Fibroblast of the aortic adventitia (primary cell): Measurements from ENCODE around the gene IL4R. TPM values are rescaled to one million over a fixed set of nuclear protein-coding genes. Genes with fewer than 3 reads are reported as not detected.
"Not testable (repeated sequence)": the region's sequence is repeated elsewhere in the genome, so short reads cannot be mapped to it uniquely, and the experiment has no call there.

Experiments
- DNase-seq: peaks from one replicate; pipeline ENCODE4 v3.0.0-alpha.2; 2010; ENCODE audit warnings: low read depth
- H3K4me3 ChIP-seq: 2 replicates; pipeline ENCODE4 v1.5.1; 2011; ENCODE audit warnings: low read depth, mild to moderate bottlenecking, control low read depth, low read length, moderate library complexity
- CTCF ChIP-seq: IDR thresholded peaks from 2 replicates; pipeline ENCODE4 v1.5.1; 2011; ENCODE audit warnings: mild to moderate bottlenecking, low read length, control low read depth, inconsistent platforms; ENCODE audit not compliant: insufficient read depth
- total RNA-seq: library from RNA; depleted of rRNA; stranded (reverse); fragments of >200 nt; gene quantifications from 2 replicates; pipeline ENCODE4 v1.2.3, GENCODE V29; 2012; ENCODE audit warnings: low replicate concordance

IL4R gene
- total RNA-seq, 1 donor: 25.6 TPM

GRCh38 chr16:27328937-27329336, 15.2 kb downstream of the IL4R start:
- no peak overlapping the region for H3K4me3 ChIP-seq
- no peak for DNase-seq
- no peak for TF ChIP-seq CTCF

DNA sequence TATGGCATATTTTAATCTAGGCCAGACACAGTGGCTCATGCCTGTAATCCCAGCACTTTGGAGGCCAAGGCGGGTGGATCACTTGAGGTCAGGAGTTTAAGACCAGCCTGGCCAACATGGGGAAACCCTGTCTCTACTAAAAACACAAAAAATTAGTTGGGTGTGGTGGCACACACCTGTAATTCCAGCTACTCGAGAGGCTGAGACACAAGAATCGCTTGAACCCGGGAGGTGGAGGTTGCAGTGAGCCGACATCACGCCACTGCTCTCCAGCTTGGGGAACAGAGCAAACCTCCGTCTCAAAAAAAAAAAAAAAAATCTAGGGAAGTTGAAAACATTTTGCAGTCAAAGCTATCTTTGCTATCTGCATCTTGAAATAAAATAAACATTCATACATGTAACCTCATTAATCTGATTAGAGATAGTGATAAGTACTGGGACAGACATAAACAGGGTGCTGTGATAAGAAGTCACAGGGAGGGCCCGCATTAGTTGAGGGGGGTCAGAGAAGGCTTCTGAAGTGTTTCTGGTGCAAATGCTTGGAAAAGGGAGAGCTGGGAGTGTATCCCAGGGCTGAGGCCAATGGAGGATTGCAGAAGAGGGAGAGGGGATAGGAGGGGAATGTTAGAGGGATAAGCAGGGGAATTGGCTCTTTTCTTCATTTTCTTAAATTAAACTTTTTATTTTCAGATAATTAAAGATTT, 15.8 kb downstream of the IL4R start:
- peak; percentile 70 for DNase-seq

DNA sequence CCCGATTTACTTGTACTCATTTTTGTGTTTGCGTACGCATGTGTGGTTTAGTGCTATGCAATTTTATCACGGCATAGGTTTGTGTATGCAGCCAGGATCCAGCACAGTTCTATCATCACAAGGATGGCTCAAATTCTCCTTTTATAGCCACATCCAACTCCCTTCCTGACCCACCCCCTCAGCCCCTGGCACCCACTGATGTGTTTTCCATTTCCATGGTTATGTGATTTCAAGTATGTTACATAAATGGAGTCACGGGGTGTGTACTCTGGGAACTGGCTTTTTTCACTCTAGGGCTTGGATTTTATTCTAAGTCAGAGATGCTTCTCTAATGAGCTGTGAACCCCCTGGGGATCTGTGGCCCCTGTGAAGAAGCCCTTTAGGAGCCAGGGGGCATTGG, 16.8 kb downstream of the IL4R start:
- no peak overlapping the region for H3K4me3 ChIP-seq
- DNase-seq: peak; percentile 98
- TF ChIP-seq CTCF: no peak

More for the DNA sequence above, 15.8 kb downstream of the IL4R start:
- H3K4me3 ChIP-seq: not testable (repeated sequence)

GRCh38 chr16:27332105-27332504, 18.3 kb downstream of the IL4R start:
- TF ChIP-seq CTCF: no peak
- H3K4me3 ChIP-seq: no peak overlapping the region
- DNase-seq: no peak

- no peak for TF ChIP-seq CTCF
- DNase-seq: no peak
- H3K4me3 ChIP-seq: no peak overlapping the region
Measured at GRCh38 chr16:27333104-27333503, 19.3 kb downstream of the IL4R start.

DNA sequence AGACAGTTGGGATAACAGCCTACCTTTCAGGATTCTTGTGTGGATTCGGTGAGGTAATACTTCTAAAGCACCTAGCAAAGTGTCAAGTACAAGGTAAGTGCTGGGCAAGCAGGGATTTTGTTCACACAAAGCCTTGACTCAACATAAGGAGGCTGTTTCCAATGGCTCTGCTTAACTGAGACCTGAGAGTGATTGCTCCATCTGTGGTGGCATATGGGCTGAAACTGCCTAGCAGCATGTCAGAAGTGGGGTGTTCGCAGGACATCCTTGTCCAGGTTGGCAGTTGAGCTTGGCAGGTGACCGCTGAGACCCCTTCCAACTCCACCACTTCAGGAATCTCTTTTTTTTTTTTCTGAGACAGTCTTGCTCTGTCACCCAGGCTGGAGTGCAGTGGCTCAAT, 19.8 kb downstream of the IL4R start:
- TF ChIP-seq CTCF: no peak
- H3K4me3 ChIP-seq: no peak overlapping the region
- DNase-seq: no peak

- no peak overlapping the region for H3K4me3 ChIP-seq
- no peak for TF ChIP-seq CTCF
- no peak for DNase-seq
Measured at GRCh38 chr16:27334192-27334764, 20.5 kb downstream of the IL4R start.
